HepG2 (cell line): Measurements from ENCODE around the gene MKNK1. TPM values are rescaled to one million over a fixed set of nuclear protein-coding genes. Genes with fewer than 3 reads are reported as not detected.

Experiments used
- KLF12 ChIP-seq: sonication (generic); formaldehyde crosslinking; IDR thresholded peaks from 2 replicates; pipeline ENCODE4 v1.4.0; 2020; ENCODE audit warnings: missing genetic modification reagents, borderline replicate concordance
- NCOA1 ChIP-seq: sonication (generic); formaldehyde crosslinking; IDR thresholded peaks from 2 replicates; pipeline ENCODE4 v1.9.0; 2021; ENCODE audit warnings: missing genetic modification reagents
- SETDB1 ChIP-seq: sonication (generic); formaldehyde crosslinking; IDR thresholded peaks from 2 replicates; pipeline ENCODE4 v1.5.1; 2020; ENCODE audit warnings: missing genetic modification reagents, mild to moderate bottlenecking, borderline replicate concordance
- SRF ChIP-seq: IDR thresholded peaks from 2 replicates; pipeline ENCODE4 v1.6.1; 2011; ENCODE audit warnings: mild to moderate bottlenecking, low read depth, low read length, moderate library complexity
- UBTF ChIP-seq: sonication (generic); formaldehyde crosslinking; IDR thresholded peaks from 2 replicates; pipeline ENCODE4 v1.4.0; 2020; ENCODE audit warnings: mild to moderate bottlenecking, missing genetic modification reagents
- ZBTB20 ChIP-seq: sonication (generic); formaldehyde crosslinking; IDR thresholded peaks from 2 replicates; pipeline ENCODE4 v1.8.1; 2023; ENCODE audit warnings: missing genetic modification reagents, low read depth, mild to moderate bottlenecking, borderline replicate concordance
- ZNF235 ChIP-seq: sonication (generic); formaldehyde crosslinking; IDR thresholded peaks from 2 replicates; pipeline ENCODE4 v1.8.1; 2023; ENCODE audit warnings: mild to moderate bottlenecking, missing genetic modification reagents, borderline replicate concordance
- polyA plus RNA-seq, 8 experiments: library from polyadenylated mRNA; depleted of rRNA in 3 of 8; stranded (reverse) in 7 of 8; unstranded in 1 of 8; fragments of >200 nt; fragmentation: Illumina TruSeq in 4 of 8; extraction: Trizol in 4 of 8; gene quantifications; 2 replicates each; pipeline versions ENCODE4 v1.2.1 to v1.2.3, GENCODE V29; 2011 to 2016; ENCODE audit warnings: low read depth in 4 of 8, missing spikeins in 1 of 8, mixed read lengths in 1 of 8; ENCODE audit not compliant: insufficient read depth in 1 of 8
- total RNA-seq, 5 experiments: library from RNA; depleted of rRNA; stranded (reverse); fragments of >200 nt; fragmentation: Illumina TruSeq; extraction: Trizol; gene quantifications; 2 replicates each; pipeline ENCODE4 v1.2.3, GENCODE V29; 2016; ENCODE audit warnings: low read depth in 1 of 5
- TF ChIP-seq, protein P1 (sequence below): sonication (generic); formaldehyde crosslinking; IDR thresholded peaks from 2 replicates; pipeline ENCODE4 v1.5.1; 2020; ENCODE audit warnings: mild to moderate bottlenecking, missing genetic modification reagents, moderate library complexity
- TF ChIP-seq, protein P2 (sequence below): sonication (generic); formaldehyde crosslinking; IDR thresholded peaks from 2 replicates; pipeline ENCODE4 v1.5.0; 2020; ENCODE audit warnings: mild to moderate bottlenecking, low read depth, missing genetic modification reagents, borderline replicate concordance

MKNK1 gene
- total and polyA plus RNA-seq, 2 of the 13 experiments (the other 11 are each of a cell fraction or from before 2014, with no cell fraction given): 18.5 to 24.1 TPM

DNA sequence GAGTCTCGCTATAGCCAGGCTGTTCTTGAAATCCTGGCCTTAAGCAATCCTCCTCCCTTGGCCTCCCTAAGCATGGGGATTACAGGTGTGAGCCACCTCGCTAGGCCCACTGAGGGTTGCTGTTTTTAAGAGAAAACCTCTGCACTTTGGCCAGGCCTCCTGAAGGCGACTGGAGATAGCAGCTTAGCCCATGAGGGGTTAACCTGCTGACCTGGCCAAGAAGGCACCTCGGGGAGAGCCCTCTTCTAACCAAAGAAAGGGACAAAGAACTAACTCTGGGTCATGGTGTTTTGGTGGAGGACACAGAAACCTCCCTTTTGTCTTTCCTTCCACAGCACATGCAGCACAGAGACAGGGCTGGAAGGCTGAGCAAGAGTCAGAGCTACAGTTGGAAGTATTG is 35.0 kb downstream of the MKNK1 start (continued):
- no peak for TF ChIP-seq UBTF
- TF ChIP-seq ZNF235 (CRISPR knock-in tag): no peak
- TF ChIP-seq SETDB1 (CRISPR knock-in tag): no peak
- no peak for TF ChIP-seq NCOA1 (CRISPR knock-in tag)
- TF ChIP-seq SRF: no peak
- TF ChIP-seq ZBTB20 (CRISPR knock-in tag): no peak
- TF ChIP-seq, protein P1, sequence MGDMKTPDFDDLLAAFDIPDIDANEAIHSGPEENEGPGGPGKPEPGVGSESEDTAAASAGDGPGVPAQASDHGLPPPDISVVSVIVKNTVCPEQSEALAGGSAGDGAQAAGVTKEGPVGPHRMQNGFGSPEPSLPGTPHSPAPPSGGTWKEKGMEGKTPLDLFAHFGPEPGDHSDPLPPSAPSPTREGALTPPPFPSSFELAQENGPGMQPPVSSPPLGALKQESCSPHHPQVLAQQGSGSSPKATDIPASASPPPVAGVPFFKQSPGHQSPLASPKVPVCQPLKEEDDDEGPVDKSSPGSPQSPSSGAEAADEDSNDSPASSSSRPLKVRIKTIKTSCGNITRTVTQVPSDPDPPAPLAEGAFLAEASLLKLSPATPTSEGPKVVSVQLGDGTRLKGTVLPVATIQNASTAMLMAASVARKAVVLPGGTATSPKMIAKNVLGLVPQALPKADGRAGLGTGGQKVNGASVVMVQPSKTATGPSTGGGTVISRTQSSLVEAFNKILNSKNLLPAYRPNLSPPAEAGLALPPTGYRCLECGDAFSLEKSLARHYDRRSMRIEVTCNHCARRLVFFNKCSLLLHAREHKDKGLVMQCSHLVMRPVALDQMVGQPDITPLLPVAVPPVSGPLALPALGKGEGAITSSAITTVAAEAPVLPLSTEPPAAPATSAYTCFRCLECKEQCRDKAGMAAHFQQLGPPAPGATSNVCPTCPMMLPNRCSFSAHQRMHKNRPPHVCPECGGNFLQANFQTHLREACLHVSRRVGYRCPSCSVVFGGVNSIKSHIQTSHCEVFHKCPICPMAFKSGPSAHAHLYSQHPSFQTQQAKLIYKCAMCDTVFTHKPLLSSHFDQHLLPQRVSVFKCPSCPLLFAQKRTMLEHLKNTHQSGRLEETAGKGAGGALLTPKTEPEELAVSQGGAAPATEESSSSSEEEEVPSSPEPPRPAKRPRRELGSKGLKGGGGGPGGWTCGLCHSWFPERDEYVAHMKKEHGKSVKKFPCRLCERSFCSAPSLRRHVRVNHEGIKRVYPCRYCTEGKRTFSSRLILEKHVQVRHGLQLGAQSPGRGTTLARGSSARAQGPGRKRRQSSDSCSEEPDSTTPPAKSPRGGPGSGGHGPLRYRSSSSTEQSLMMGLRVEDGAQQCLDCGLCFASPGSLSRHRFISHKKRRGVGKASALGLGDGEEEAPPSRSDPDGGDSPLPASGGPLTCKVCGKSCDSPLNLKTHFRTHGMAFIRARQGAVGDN (CRISPR knock-in tag): no peak
- TF ChIP-seq, protein P2, sequence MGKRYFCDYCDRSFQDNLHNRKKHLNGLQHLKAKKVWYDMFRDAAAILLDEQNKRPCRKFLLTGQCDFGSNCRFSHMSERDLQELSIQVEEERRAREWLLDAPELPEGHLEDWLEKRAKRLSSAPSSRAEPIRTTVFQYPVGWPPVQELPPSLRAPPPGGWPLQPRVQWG (CRISPR knock-in tag): no peak
- TF ChIP-seq KLF12 (CRISPR knock-in tag): no peak
